Panc1 (cell line): ENCODE data around the gene ZIM2. TPM values are rescaled to one million over a fixed set of nuclear protein-coding genes. Genes with fewer than 3 reads are reported as not detected.

Experiments
- ATAC-seq: fragments of 200-7000 bp; cut with Tn5 transposase; 2 replicates; pipeline ENCODE4 v1.9.1; 2020; ENCODE audit warnings: mild to moderate bottlenecking, moderate library complexity
- BruUV-seq: library from RNA; stranded (reverse); fragments of 400-500 nt; replicated peaks from 2 replicates; lab custom pipeline; 2021; lab: Mats Ljungman, UMichigan
- CTCF ChIA-PET: fragments of 300-600 bp; sonication (Branson Sonifier 250); formaldehyde crosslinking; loops from one replicate; lab custom pipeline; 2022; ENCODE audit warnings: antibody characterized with exemption; lab: Charles Lee
- POLR2A ChIA-PET: fragments of 300-600 bp; sonication (Branson Sonifier 250); formaldehyde crosslinking; loops from one replicate; lab custom pipeline; 2022; ENCODE audit warnings: antibody characterized with exemption; lab: Charles Lee
- DNase-seq: peaks from one replicate; pipeline ENCODE4 v3.0.0-alpha.2; 2010; ENCODE audit warnings: low read depth, low spot score
- H3K27ac ChIP-seq: 2 replicates; pipeline ENCODE4 v1.5.1; 2011; ENCODE audit warnings: mild to moderate bottlenecking, low read length, inconsistent platforms
- H3K27me3 ChIP-seq: fragments of 200-500 bp; sonication (Bioruptor generic); 2 replicates; pipeline ENCODE4 v1.6.0; 2014; ENCODE audit warnings: low read length, inconsistent platforms; ENCODE audit not compliant: control insufficient read depth, insufficient read depth
- H3K36me3 ChIP-seq: fragments of 200-500 bp; sonication (Bioruptor generic); 2 replicates; pipeline ENCODE4 v1.5.1; 2014; ENCODE audit warnings: inconsistent platforms, mild to moderate bottlenecking, low read length, moderate library complexity; ENCODE audit not compliant: control insufficient read depth, insufficient read depth
- H3K4me1 ChIP-seq: 2 replicates; pipeline ENCODE4 v1.5.1; 2011; ENCODE audit warnings: inconsistent platforms, mild to moderate bottlenecking, low read length, moderate library complexity; ENCODE audit not compliant: control insufficient read depth, insufficient read depth
- H3K4me3 ChIP-seq, 2 experiments: 2 replicates each; pipeline ENCODE4 v1.5.1; 2011 to 2012; ENCODE audit warnings: low read depth in 2 of 2, low read length in 2 of 2, mild to moderate bottlenecking in 2 of 2, inconsistent platforms in 1 of 2, moderate library complexity in 1 of 2
- H3K9me3 ChIP-seq: fragments of 200-500 bp; sonication (Bioruptor generic); 2 replicates; pipeline ENCODE4 v1.5.1; 2014; ENCODE audit warnings: low read depth, mild to moderate bottlenecking, inconsistent platforms, low read length, moderate library complexity; ENCODE audit not compliant: control insufficient read depth, insufficient read depth
- POLR2AphosphoS5 ChIP-seq: IDR thresholded peaks from 2 replicates; pipeline ENCODE4 v1.6.1; 2012; ENCODE audit warnings: mild to moderate bottlenecking, low read depth, low read length, moderate library complexity
- SIN3A ChIP-seq: IDR thresholded peaks from 2 replicates; pipeline ENCODE4 v1.6.1; 2012; ENCODE audit warnings: low read depth, mild to moderate bottlenecking, low read length, moderate library complexity, borderline replicate concordance; ENCODE audit not compliant: insufficient read depth
- TCF7L2 ChIP-seq: IDR thresholded peaks from 2 replicates; pipeline ENCODE4 v1.6.1; 2011; ENCODE audit warnings: mild to moderate bottlenecking, low read depth, low read length, inconsistent platforms
- in situ Hi-C: cut with HindIII; loops from 2 replicates; pipeline ENCODE4 v1.10.0; 2016; ENCODE audit warnings: low sequenced_read_pairs, low pct_unique_long_range_greater_than_20kb
- intact Hi-C: fragments of 100-400 bp; cut with micrococcal nuclease; formaldehyde crosslinking; loops from one replicate; pipeline ENCODE4 v1.10.0; 2022; ENCODE audit not compliant: unreplicated experiment
- total RNA-seq: library from RNA; stranded (reverse); gene quantifications from one replicate; pipeline ENCODE4 v1.2.1, GENCODE V29; 2021; ENCODE audit not compliant: unreplicated experiment
- TF ChIP-seq, protein P1 (sequence below), 2 experiments: IDR thresholded peaks; 2 replicates each; pipeline ENCODE4 v1.6.1; 2011 to 2012; ENCODE audit warnings: low read depth in 2 of 2, control low read depth in 1 of 2, low read length in 1 of 2, mild to moderate bottlenecking in 1 of 2, moderate library complexity in 1 of 2; ENCODE audit not compliant: insufficient read depth in 1 of 2
- TF ChIP-seq, protein P2 (sequence below): fragments of 450-650 bp; IDR thresholded peaks from 2 replicates; pipeline ENCODE4 v1.5.1; 2017; ENCODE audit warnings: mild to moderate bottlenecking

The ZIM2 gene
- total RNA-seq, 1 experiment from 2014 or later = not detected

DNA sequence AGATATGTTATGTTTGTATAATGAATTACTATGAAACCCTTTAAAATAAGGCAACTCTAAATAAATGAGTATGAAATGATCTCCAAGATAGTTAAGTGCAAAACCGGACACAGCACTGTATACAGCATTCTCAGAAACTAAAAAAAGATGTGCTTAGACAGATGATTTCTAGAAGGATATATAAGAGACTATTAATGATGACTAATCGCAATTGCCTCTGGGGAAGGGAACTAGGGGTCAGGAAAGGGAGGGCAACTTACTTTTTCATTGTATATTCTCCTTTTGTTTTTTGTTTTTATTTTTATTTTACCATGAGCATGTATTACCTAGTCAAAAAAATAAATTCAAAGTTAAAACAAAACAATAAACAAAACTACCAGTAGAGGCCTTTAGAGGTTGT, 12.8 kb downstream of the ZIM2 start:
- TF ChIP-seq TCF7L2 = no peak
- TF ChIP-seq, protein P1, sequence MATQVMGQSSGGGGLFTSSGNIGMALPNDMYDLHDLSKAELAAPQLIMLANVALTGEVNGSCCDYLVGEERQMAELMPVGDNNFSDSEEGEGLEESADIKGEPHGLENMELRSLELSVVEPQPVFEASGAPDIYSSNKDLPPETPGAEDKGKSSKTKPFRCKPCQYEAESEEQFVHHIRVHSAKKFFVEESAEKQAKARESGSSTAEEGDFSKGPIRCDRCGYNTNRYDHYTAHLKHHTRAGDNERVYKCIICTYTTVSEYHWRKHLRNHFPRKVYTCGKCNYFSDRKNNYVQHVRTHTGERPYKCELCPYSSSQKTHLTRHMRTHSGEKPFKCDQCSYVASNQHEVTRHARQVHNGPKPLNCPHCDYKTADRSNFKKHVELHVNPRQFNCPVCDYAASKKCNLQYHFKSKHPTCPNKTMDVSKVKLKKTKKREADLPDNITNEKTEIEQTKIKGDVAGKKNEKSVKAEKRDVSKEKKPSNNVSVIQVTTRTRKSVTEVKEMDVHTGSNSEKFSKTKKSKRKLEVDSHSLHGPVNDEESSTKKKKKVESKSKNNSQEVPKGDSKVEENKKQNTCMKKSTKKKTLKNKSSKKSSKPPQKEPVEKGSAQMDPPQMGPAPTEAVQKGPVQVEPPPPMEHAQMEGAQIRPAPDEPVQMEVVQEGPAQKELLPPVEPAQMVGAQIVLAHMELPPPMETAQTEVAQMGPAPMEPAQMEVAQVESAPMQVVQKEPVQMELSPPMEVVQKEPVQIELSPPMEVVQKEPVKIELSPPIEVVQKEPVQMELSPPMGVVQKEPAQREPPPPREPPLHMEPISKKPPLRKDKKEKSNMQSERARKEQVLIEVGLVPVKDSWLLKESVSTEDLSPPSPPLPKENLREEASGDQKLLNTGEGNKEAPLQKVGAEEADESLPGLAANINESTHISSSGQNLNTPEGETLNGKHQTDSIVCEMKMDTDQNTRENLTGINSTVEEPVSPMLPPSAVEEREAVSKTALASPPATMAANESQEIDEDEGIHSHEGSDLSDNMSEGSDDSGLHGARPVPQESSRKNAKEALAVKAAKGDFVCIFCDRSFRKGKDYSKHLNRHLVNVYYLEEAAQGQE (IDR thresholded peaks at IDR 0.05; ENCODE audit: insufficient read depth in 1 of 2, low read depth in 2 of 2, low read length in 1 of 2) = no peak
- TF ChIP-seq, protein P2, sequence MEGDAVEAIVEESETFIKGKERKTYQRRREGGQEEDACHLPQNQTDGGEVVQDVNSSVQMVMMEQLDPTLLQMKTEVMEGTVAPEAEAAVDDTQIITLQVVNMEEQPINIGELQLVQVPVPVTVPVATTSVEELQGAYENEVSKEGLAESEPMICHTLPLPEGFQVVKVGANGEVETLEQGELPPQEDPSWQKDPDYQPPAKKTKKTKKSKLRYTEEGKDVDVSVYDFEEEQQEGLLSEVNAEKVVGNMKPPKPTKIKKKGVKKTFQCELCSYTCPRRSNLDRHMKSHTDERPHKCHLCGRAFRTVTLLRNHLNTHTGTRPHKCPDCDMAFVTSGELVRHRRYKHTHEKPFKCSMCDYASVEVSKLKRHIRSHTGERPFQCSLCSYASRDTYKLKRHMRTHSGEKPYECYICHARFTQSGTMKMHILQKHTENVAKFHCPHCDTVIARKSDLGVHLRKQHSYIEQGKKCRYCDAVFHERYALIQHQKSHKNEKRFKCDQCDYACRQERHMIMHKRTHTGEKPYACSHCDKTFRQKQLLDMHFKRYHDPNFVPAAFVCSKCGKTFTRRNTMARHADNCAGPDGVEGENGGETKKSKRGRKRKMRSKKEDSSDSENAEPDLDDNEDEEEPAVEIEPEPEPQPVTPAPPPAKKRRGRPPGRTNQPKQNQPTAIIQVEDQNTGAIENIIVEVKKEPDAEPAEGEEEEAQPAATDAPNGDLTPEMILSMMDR = no peak
- TF ChIP-seq SIN3A = no peak
- no peak for TF ChIP-seq POLR2AphosphoS5
- POLR2A ChIA-PET = no interaction called here

DNA sequence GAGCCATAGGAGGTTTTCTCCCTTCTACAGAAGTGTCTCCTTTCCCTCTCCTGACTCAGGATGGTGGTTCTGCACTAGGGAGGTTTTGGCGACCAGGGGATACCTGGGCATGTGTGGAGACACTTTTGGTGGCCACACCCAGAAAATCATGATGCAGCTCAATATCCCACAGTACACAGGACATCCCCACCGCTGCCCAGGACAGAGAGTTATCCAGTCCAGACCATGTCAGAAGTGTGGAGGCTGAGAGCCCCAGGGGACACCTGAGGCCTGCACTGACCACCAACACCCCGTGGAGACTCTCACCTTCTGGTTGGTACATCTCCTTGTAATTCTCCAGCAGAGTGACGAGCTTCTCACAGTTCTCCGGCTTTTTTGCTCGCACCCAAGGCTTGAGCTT, 16.6 kb downstream of the ZIM2 start:
- DNase-seq (no peak), ATAC-seq (no peak)
- BruUV-seq = no TSS peak
- intact Hi-C loops = no loop called here
- Histone ChIP-seq H3K36me3 (no peaks in the 10 kb centered on the region), H3K4me3 (no peak overlapping the region), H3K9me3 (peaks cover 8% of the 10 kb centered on the region; the same call in 1 of the 2 replicates), H3K27me3 (no peaks in the 10 kb centered on the region), H3K27ac (no peak overlapping the region), H3K4me1 (no peaks in the 10 kb centered on the region)
- POLR2A ChIA-PET = no interaction called here
- no peak for TF ChIP-seq SIN3A
- in situ Hi-C loops = no loop called here
- CTCF ChIA-PET = no interaction called here

More for the DNA sequence above, 12.8 kb downstream of the ZIM2 start:
- CTCF ChIA-PET = no interaction called here
- no peaks in the 10 kb centered on the region for H3K36me3 ChIP-seq
- no peak overlapping the region for H3K27ac ChIP-seq
- in situ Hi-C loops (no loop called here), intact Hi-C loops (no loop called here)
- no peak overlapping the region for H3K4me3 ChIP-seq
- 0 out of 2 replicates have a peak, but pooled peaks cover 8% of the 10 kb centered on the region for H3K9me3 ChIP-seq
- ATAC-seq (no peak), DNase-seq (no peak)
- H3K4me1 ChIP-seq = no peaks in the 10 kb centered on the region
- no peaks in the 10 kb centered on the region for H3K27me3 ChIP-seq
- BruUV-seq = no TSS peak

DNA sequence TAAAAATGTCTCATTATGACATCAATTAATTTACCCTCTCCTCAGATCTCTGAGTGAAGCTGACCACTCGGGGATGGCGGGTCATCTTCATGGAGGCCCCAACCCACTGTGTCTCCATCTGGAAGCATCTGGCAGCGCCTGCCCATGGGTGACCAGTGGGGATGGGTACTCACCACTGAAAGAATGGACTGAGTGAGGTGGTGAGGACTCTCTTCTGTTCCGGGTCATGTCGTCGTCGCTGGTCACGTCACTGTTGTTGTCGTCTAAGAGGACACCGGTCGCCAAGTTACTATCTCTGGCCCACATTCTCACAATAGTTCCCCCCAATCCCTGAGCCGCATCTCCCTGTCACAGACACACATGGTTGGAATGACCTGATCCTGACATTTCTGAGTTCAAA, 17.1 kb downstream of the ZIM2 start:
- DNase-seq (no peak), ATAC-seq (no peak)
- in situ Hi-C loops (no loop called here), intact Hi-C loops (no loop called here)
- H3K9me3 ChIP-seq = peaks cover 8% of the 10 kb centered on the region; the same call in 1 of the 2 replicates
- BruUV-seq = no TSS peak
- no peaks in the 10 kb centered on the region for H3K36me3 ChIP-seq
- no peaks in the 10 kb centered on the region for H3K4me1 ChIP-seq
- H3K4me3 ChIP-seq = no peak overlapping the region
- no peak overlapping the region for H3K27ac ChIP-seq
- TF ChIP-seq, protein P1 (IDR thresholded peaks at IDR 0.05; ENCODE audit: insufficient read depth in 1 of 2, low read depth in 2 of 2, low read length in 1 of 2) = no peak
- TF ChIP-seq SIN3A = no peak
- TF ChIP-seq, protein P2 = no peak
- no peak for TF ChIP-seq TCF7L2
- TF ChIP-seq POLR2AphosphoS5 = no peak
- POLR2A ChIA-PET = no interaction called here
- no peaks in the 10 kb centered on the region for H3K27me3 ChIP-seq
- CTCF ChIA-PET = interaction anchor here (0.6 kb wide), 2 partner anchors 135 to 1264 kb away, joined by 3 to 4 read pairs; no protein-coding TSS in a partner anchor
